Liver (tissue), 9 donors: ENCODE measurements around the gene PIEZO2. TPM values are rescaled to one million over a fixed set of nuclear protein-coding genes. Genes with fewer than 3 reads are reported as not detected.

Experiments used
- DNase-seq: peaks from one replicate; pipeline ENCODE4 v3.0.0-alpha.2; 2017; ENCODE audit warnings: low spot score
- H3K27ac ChIP-seq, 2 donors: one replicate each; pipeline ENCODE4 v1.7.0; 2013; ENCODE audit warnings: inconsistent platforms in 2 of 2, low read length in 2 of 2, control low read depth in 1 of 2, low read depth in 1 of 2, mild to moderate bottlenecking in 1 of 2
- H3K27me3 ChIP-seq, 4 donors: one replicate each; pipeline versions ENCODE4 v1.6.1 to v1.7.0; 2013; ENCODE audit warnings: low read length in 3 of 4, inconsistent platforms in 1 of 4, mild to moderate bottlenecking in 1 of 4, moderate library complexity in 1 of 4; ENCODE audit not compliant: control insufficient read depth in 4 of 4, insufficient read depth in 4 of 4
- H3K36me3 ChIP-seq, 4 donors: one replicate each; pipeline versions ENCODE4 v1.6.1 to v1.7.0; 2013; ENCODE audit warnings: low read length in 3 of 4, mild to moderate bottlenecking in 3 of 4, low read depth in 1 of 4, moderate library complexity in 1 of 4; ENCODE audit not compliant: control insufficient read depth in 4 of 4, insufficient read depth in 3 of 4
- H3K4me1 ChIP-seq, 4 donors: one replicate each; pipeline versions ENCODE4 v1.6.1 to v1.7.0; 2013; ENCODE audit warnings: low read length in 3 of 4, mild to moderate bottlenecking in 3 of 4, moderate library complexity in 1 of 4; ENCODE audit not compliant: control insufficient read depth in 4 of 4, insufficient read depth in 4 of 4
- H3K4me3 ChIP-seq, 3 donors: one replicate each; pipeline versions ENCODE4 v1.6.1 to v1.7.0; 2013; ENCODE audit warnings: low read length in 3 of 3, control low read depth in 1 of 3, low read depth in 1 of 3, mild to moderate bottlenecking in 1 of 3
- H3K9ac ChIP-seq, 2 donors: one replicate each; pipeline ENCODE4 v1.7.0; 2013; ENCODE audit warnings: low read length in 2 of 2, mild to moderate bottlenecking in 2 of 2, moderate library complexity in 2 of 2, control low read depth in 1 of 2, low read depth in 1 of 2
- H3K9me3 ChIP-seq, 4 donors: one replicate each; pipeline versions ENCODE4 v1.6.1 to v1.7.0; 2013; ENCODE audit warnings: low read length in 3 of 4; ENCODE audit not compliant: control insufficient read depth in 4 of 4
- EGR1 ChIP-seq, 2 donors: IDR thresholded peaks; 2 replicates each; pipeline ENCODE4 v1.6.1; 2016 to 2018; ENCODE audit warnings: antibody characterized with exemption in 2 of 2, low read depth in 2 of 2
- FOXA1 ChIP-seq: IDR thresholded peaks from 2 replicates; pipeline ENCODE4 v1.6.1; 2016; ENCODE audit warnings: antibody characterized with exemption
- FOXA2 ChIP-seq: IDR thresholded peaks from 2 replicates; pipeline ENCODE4 v1.6.1; 2016; ENCODE audit warnings: antibody characterized with exemption
- GABPA ChIP-seq, 2 donors: IDR thresholded peaks in 1 of 2; conservative IDR thresholded peaks in 1 of 2; 2 replicates each; pipeline ENCODE4 v1.6.1; 2016; ENCODE audit warnings: antibody characterized with exemption in 2 of 2, mild to moderate bottlenecking in 1 of 2, moderate library complexity in 1 of 2
- HNF4A ChIP-seq, 2 donors: conservative IDR thresholded peaks; 2 replicates each; pipeline ENCODE4 v1.6.1; 2016; ENCODE audit warnings: antibody characterized with exemption in 2 of 2, mild to moderate bottlenecking in 2 of 2
- HNF4G ChIP-seq: IDR thresholded peaks from 2 replicates; pipeline ENCODE4 v1.6.1; 2016; ENCODE audit warnings: antibody characterized with exemption
- JUND ChIP-seq, 2 donors: IDR thresholded peaks; 2 replicates each; pipeline ENCODE4 v1.6.1; 2016; ENCODE audit warnings: antibody characterized with exemption in 2 of 2
- MAX ChIP-seq: IDR thresholded peaks from 2 replicates; pipeline ENCODE4 v1.6.1; 2016; ENCODE audit warnings: antibody characterized with exemption
- NR2F2 ChIP-seq: IDR thresholded peaks from 2 replicates; pipeline ENCODE4 v1.6.1; 2016; ENCODE audit warnings: antibody characterized with exemption
- RAD21 ChIP-seq, 2 donors: IDR thresholded peaks; 2 replicates each; pipeline ENCODE4 v1.6.1; 2016; ENCODE audit warnings: antibody characterized with exemption in 2 of 2, mild to moderate bottlenecking in 2 of 2
- RXRA ChIP-seq, 2 donors: IDR thresholded peaks; 2 replicates each; pipeline ENCODE4 v1.6.1; 2017 to 2018; ENCODE audit warnings: antibody characterized with exemption in 2 of 2, mild to moderate bottlenecking in 1 of 2
- SP1 ChIP-seq: IDR thresholded peaks from 2 replicates; pipeline ENCODE4 v1.6.1; 2018; ENCODE audit warnings: antibody characterized with exemption, mild to moderate bottlenecking
- TAF1 ChIP-seq: conservative IDR thresholded peaks from 2 replicates; pipeline ENCODE4 v1.6.1; 2016; ENCODE audit warnings: antibody characterized with exemption, mild to moderate bottlenecking
- YY1 ChIP-seq: IDR thresholded peaks from 2 replicates; pipeline ENCODE4 v1.6.1; 2016; ENCODE audit warnings: antibody characterized with exemption, mild to moderate bottlenecking
- ZBTB33 ChIP-seq: IDR thresholded peaks from 2 replicates; pipeline ENCODE4 v1.6.1; 2016; ENCODE audit warnings: antibody characterized with exemption
- WGBS: extraction: QIAGEN DNeasy Blood & Tissue Kit; methylation state at CpG from one replicate; pipeline ENCODE4 v1.1.7; 2013; 5-methylcytosine and 5-hydroxymethylcytosine counted together
- polyA plus RNA-seq, 2 donors: library from polyadenylated mRNA; stranded (reverse) in 1 of 2; unstranded in 1 of 2; fragments of 200-250 nt in 1 of 2; fragments of >200 nt in 1 of 2; fragmentation: Nextera tagmentation in 1 of 2; extraction: Ambion mirVana in 1 of 2; gene quantifications; one replicate each; pipeline versions ENCODE4 v1.2.1 to v1.2.3, GENCODE V29; 2013 to 2015
- total RNA-seq, 2 donors: library from RNA; depleted of rRNA; stranded (reverse); fragments of >200 nt; gene quantifications; one replicate each; pipeline ENCODE4 v1.2.3, GENCODE V29; 2014
- TF ChIP-seq, protein P1 (sequence below): IDR thresholded peaks from 2 replicates; pipeline ENCODE4 v1.6.1; 2016; ENCODE audit warnings: antibody characterized with exemption
- TF ChIP-seq, protein P2 (sequence below): fragments of 150-350 bp; IDR thresholded peaks from 2 replicates; pipeline ENCODE4 v1.5.1; 2017; ENCODE audit warnings: improper control_type of control experiment, low read depth, low read length; ENCODE audit not compliant: missing input control
- TF ChIP-seq, protein P3 (sequence below): IDR thresholded peaks from 2 replicates; pipeline ENCODE4 v1.6.1; 2016; ENCODE audit warnings: antibody characterized with exemption, mild to moderate bottlenecking
- donor health status: healthy.
- donor health status: healthy.
- donor health status: healthy.
- donor health status: healthy.
- donor health status: healthy.

Gene PIEZO2
- total and polyA plus RNA-seq, 4 donors: 1.1 to 12.3 (median 4.8) TPM

- Histone ChIP-seq H3K4me1 (no peaks in the 10 kb centered on the region), H3K9me3 (peaks cover 0 to 2% (median 0%) of the 10 kb centered on the region in 4 donors), H3K4me3 (no peak overlapping the region), H3K27me3 (no peaks in the 10 kb centered on the region), H3K9ac (no peak overlapping the region), H3K27ac (no peak overlapping the region), H3K36me3 (peaks cover 0 to 2% (median 0%) of the 10 kb centered on the region in 4 donors)
- TF ChIP-seq MAX (no peak), RXRA (IDR thresholded peaks at IDR 0.05) (no peak), HNF4A (conservative IDR thresholded peaks at IDR 0.05) (no peak), SP1 (no peak), JUND (IDR thresholded peaks at IDR 0.05) (no peak), YY1 (no peak), RAD21 (IDR thresholded peaks at IDR 0.05) (no peak), TAF1 (no peak), EGR1 (IDR thresholded peaks at IDR 0.05; ENCODE audit: low read depth in 2 of 2) (no peak), FOXA2 (no peak), HNF4G (no peak), ZBTB33 (no peak), FOXA1 (no peak), GABPA (IDR thresholded peaks at IDR 0.05 in 1 of 2, conservative IDR thresholded peaks at IDR 0.05 in 1 of 2) (no peak), NR2F2 (no peak)
- TF ChIP-seq, protein P1, sequence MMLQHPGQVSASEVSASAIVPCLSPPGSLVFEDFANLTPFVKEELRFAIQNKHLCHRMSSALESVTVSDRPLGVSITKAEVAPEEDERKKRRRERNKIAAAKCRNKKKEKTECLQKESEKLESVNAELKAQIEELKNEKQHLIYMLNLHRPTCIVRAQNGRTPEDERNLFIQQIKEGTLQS: no peak
- TF ChIP-seq, protein P2, sequence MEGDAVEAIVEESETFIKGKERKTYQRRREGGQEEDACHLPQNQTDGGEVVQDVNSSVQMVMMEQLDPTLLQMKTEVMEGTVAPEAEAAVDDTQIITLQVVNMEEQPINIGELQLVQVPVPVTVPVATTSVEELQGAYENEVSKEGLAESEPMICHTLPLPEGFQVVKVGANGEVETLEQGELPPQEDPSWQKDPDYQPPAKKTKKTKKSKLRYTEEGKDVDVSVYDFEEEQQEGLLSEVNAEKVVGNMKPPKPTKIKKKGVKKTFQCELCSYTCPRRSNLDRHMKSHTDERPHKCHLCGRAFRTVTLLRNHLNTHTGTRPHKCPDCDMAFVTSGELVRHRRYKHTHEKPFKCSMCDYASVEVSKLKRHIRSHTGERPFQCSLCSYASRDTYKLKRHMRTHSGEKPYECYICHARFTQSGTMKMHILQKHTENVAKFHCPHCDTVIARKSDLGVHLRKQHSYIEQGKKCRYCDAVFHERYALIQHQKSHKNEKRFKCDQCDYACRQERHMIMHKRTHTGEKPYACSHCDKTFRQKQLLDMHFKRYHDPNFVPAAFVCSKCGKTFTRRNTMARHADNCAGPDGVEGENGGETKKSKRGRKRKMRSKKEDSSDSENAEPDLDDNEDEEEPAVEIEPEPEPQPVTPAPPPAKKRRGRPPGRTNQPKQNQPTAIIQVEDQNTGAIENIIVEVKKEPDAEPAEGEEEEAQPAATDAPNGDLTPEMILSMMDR: no peak
- TF ChIP-seq, protein P3, sequence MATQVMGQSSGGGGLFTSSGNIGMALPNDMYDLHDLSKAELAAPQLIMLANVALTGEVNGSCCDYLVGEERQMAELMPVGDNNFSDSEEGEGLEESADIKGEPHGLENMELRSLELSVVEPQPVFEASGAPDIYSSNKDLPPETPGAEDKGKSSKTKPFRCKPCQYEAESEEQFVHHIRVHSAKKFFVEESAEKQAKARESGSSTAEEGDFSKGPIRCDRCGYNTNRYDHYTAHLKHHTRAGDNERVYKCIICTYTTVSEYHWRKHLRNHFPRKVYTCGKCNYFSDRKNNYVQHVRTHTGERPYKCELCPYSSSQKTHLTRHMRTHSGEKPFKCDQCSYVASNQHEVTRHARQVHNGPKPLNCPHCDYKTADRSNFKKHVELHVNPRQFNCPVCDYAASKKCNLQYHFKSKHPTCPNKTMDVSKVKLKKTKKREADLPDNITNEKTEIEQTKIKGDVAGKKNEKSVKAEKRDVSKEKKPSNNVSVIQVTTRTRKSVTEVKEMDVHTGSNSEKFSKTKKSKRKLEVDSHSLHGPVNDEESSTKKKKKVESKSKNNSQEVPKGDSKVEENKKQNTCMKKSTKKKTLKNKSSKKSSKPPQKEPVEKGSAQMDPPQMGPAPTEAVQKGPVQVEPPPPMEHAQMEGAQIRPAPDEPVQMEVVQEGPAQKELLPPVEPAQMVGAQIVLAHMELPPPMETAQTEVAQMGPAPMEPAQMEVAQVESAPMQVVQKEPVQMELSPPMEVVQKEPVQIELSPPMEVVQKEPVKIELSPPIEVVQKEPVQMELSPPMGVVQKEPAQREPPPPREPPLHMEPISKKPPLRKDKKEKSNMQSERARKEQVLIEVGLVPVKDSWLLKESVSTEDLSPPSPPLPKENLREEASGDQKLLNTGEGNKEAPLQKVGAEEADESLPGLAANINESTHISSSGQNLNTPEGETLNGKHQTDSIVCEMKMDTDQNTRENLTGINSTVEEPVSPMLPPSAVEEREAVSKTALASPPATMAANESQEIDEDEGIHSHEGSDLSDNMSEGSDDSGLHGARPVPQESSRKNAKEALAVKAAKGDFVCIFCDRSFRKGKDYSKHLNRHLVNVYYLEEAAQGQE: no peak
- 87% methylated on average over 6 of the region's 6 CpGs for WGBS
- no peak for DNase-seq
Measured at GRCh38 chr18:10939822-10940221, 209.5 kb downstream of the PIEZO2 start.
